HS-27A (cell line): Measurements from ENCODE around the gene HES4.

ENCODE experiments used
- DNase-seq: peaks from one replicate; pipeline ENCODE4 v3.0.0-alpha.2; 2012; ENCODE audit warnings: low read depth, missing footprints

HES4 gene

DNA sequence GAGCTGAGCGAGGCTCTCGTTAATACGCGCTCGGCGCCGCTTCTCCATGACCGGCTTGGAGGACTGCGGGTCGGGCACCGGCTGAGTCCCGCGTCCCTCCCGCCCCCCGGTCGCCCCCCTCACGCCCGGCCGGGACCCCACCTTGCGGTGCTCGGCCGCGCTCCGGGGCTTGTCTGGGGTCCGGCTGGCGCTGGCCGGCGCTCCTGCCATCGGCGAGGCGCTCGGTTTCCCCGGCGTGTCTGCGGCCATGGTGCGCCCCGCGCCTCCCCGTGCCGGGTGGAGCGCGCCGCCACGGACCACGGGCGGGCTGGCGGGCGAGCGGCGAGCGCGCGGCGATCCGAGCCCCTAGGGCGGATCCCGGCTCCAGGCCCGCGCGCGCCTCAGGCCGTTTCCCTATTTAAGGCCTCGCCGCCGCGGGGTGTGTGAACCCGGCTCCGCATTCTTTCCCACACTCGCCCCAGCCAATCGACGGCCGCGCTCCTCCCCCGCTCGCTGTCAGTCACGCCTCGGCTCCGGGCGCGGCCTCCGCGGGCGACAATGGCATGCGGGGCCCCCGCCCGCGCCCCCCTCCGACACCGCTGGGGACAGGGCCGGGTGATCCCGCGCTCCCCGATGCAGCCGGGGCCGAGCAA is at the start of gene HES4:
HES4 (minus strand) TSS at position 373 of the 632 bp plus-strand sequence; CDS start at position 249, 124 bp downstream.
- peak; percentile 82 for DNase-seq

DNA sequence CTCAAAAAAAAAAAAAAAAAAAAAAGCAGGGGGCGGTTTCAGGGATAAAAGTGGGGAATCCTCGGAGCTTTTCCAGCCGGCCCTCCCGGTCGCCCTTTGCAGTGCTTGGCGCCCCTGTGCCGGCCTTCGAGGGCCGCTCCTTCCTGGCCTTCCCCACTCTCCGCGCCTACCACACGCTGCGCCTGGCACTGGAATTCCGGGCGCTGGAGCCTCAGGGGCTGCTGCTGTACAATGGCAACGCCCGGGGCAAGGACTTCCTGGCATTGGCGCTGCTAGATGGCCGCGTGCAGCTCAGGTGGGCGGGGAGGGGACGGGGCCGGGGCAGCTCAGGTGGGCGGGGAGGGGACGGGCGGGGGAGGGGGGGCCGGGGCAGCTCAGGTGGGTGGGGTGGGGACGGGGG is 48.9 kb upstream of the HES4 start:
- DNase-seq = no peak

- DNase-seq = no peak
Measured at GRCh38 chr1:1047963-1048362, 48.1 kb upstream of the HES4 start.

- no peak for DNase-seq
Measured at GRCh38 chr1:1047407-1047806, 47.5 kb upstream of the HES4 start.

GRCh38 chr1:1046767-1047166 is 46.9 kb upstream of the HES4 start:
- no peak for DNase-seq

DNA sequence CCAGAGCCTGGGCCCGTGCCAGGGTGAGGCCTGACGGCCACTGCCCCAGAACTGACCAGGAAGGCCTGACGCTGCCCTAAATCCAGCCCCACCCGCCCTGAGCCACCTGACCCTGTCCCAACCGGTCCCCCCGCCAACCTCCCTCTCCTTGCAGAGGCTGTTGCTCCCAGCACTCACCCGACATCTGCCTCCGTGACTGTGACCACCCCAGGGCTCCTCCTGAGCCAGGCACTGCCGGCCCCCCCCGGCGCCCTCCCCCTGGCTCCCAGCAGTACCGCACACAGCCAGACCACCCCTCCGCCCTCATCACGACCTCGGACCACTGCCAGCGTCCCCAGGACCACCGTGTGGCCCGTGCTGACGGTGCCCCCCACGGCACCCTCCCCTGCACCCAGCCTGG is 46.3 kb upstream of the HES4 start:
- DNase-seq = no peak

GRCh38 chr1:1045129-1045528 is 45.2 kb upstream of the HES4 start:
- no peak for DNase-seq

GRCh38 chr1:1044455-1045078 is 44.7 kb upstream of the HES4 start:
- no peak for DNase-seq

DNA sequence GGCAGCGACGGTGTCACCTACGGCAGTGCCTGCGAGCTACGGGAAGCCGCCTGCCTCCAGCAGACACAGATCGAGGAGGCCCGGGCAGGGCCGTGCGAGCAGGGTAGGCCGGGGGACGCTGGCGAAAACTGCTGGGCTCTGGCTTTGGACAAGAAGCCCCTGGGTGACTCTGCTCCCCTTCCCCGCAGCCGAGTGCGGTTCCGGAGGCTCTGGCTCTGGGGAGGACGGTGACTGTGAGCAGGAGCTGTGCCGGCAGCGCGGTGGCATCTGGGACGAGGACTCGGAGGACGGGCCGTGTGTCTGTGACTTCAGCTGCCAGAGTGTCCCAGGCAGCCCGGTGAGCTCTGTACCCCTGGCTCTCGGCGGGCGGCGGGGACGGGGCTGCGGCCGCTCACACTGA is 44.0 kb upstream of the HES4 start:
- DNase-seq = no peak

GRCh38 chr1:1043411-1043810 is 43.5 kb upstream of the HES4 start:
- no peak for DNase-seq

- no peak for DNase-seq
Measured at GRCh38 chr1:1042835-1043234, 42.9 kb upstream of the HES4 start.

DNA sequence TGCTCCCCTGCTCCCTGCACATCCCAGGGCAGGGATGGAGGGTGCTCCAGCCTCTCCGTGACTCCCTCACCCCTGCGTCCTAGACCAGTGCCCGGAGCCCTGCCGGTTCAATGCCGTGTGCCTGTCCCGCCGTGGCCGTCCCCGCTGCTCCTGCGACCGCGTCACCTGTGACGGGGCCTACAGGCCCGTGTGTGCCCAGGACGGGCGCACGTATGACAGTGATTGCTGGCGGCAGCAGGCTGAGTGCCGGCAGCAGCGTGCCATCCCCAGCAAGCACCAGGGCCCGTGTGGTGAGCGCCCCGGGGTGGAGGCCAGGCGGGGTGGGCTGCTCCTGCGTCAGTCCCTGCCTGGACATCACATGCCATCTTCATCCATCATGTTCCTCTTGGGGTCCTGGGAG is 42.0 kb upstream of the HES4 start:
- no peak for DNase-seq

- no peak for DNase-seq
Measured at GRCh38 chr1:1041092-1041523, 41.2 kb upstream of the HES4 start.

- DNase-seq = no peak
Measured at GRCh38 chr1:1040004-1040991, 40.4 kb upstream of the HES4 start.

- DNase-seq = no peak
Measured at GRCh38 chr1:1039145-1039910, 39.4 kb upstream of the HES4 start.

DNA sequence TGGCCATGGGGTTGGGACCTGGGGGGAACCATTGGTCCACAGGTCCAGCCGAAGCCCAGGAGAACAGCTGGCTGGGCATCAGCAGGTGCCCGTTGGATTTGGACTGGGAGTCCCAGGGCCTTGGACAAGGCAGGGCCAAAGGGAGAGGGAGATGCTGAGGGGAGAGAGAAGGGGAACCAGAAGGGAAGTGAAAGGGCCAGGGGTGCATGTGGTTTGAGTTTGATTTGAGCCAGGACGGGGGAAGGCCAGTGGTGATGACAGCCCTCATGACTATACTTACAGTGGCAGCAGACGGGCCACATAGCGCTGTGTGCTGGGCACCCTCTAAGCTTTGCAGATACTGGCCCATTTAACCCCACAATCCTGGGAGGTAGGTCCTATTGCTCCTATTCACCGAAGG is 38.8 kb upstream of the HES4 start:
- DNase-seq = no peak

DNA sequence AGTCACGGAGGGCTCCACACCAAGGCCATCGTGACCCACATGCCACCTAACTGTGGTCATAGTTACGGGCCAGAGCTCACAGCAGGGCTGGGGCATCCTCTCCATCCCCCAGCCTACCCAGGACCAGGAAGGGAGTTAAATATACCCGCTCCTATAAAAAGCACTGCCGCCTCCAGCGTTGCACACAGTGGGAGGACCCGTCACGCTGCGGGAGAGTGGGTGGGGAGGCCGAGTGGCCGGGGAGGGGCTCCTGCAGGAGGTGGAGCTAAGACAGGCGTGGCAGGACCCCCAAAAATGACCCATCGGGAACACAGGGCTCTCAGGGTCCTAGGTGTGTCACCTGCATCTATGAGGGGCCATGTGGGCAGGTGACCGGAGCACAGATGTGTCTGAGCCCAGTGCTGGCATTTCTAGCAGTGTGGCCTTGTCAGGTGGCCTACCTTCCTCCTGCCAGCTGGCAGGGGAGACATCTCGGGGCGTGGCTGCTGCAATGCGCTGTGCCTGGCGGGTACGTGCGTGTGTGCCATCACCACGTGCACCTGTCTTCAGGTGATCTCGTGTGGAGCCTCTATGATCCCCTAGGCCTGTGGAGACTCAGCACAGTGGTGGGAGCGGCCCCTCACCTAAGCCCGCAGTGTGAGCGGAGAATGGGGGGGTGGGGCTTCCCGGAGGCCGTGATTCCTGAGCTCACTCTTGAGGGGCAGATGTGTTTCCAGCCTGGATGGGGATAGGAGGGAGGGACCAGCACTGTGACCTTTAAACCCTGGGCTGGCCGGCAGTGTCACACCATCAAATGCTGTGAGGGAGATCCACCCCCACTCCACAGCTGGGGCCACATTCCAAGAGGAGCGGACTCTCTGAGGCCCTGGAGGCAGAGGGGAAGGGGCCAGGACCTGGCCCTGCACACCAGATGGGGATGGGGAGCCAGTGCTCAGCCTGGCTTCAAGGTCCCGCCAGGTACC is 37.8 kb upstream of the HES4 start:
- no peak for DNase-seq

GRCh38 chr1:1035291-1035943 is 35.5 kb upstream of the HES4 start:
- no peak for DNase-seq

DNA sequence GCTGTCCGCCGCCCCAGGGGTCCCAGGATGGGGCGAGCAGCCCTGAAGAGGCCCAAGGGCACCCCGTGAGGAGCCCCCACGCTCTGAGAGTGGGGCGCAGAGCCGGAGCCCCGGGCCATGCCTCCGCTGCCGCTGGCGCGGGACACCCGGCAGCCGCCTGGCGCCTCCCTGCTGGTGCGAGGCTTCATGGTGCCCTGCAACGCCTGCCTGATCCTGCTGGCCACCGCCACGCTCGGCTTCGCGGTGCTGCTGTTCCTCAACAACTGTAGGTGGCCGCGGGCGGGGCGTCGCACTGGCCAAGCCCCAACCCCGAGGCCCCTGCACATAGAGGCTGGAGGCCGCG is 34.5 kb upstream of the HES4 start:
- no peak for DNase-seq

- no peak for DNase-seq
Measured at GRCh38 chr1:1033731-1034438, 34.0 kb upstream of the HES4 start.
